CD14-positive monocyte (primary cell): ENCODE results near the gene IL1A. TPM values are rescaled to one million over a fixed set of nuclear protein-coding genes. Genes with fewer than 3 reads are reported as not detected.
A peak's percentile ranks its signal among the peaks of the same experiment; 100 is the strongest.

Experiments
- DNase-seq, 3 donors: peaks; one replicate each; pipeline ENCODE4 v3.0.0-alpha.2; 2011 to 2022
- H2AFZ ChIP-seq: 2 replicates; pipeline ENCODE4 v1.6.0; 2012; ENCODE audit warnings: mild to moderate bottlenecking, low read depth, low read length, inconsistent platforms; ENCODE audit not compliant: insufficient read depth, poor library complexity, severe bottlenecking
- H3K27ac ChIP-seq, 2 donors: 1 replicate in 1 of 2; 2 replicates in 1 of 2; pipeline ENCODE4 v1.5.1; 2012 to 2013; ENCODE audit warnings: low read length in 2 of 2, control low read depth in 1 of 2, inconsistent platforms in 1 of 2, low read depth in 1 of 2, mild to moderate bottlenecking in 1 of 2
- H3K27me3 ChIP-seq, 2 donors: one replicate each; pipeline versions ENCODE4 v1.6.0 to v1.6.1; 2011 to 2013; ENCODE audit warnings: low read length in 2 of 2; ENCODE audit not compliant: control insufficient read depth in 2 of 2, insufficient read depth in 2 of 2
- H3K36me3 ChIP-seq, 2 donors: replicated peaks in 1 of 2; 1 replicate in 1 of 2; 2 replicates in 1 of 2; pipeline versions ENCODE4 v1.5.1 to v1.6.1; 2012 to 2013; ENCODE audit warnings: low read length in 2 of 2, control low read depth in 1 of 2, inconsistent platforms in 1 of 2, mild to moderate bottlenecking in 1 of 2; ENCODE audit not compliant: insufficient read depth in 2 of 2, control insufficient read depth in 1 of 2
- H3K4me1 ChIP-seq, 2 donors: 1 replicate in 1 of 2; 2 replicates in 1 of 2; pipeline versions ENCODE4 v1.5.1 to v1.6.1; 2012 to 2013; ENCODE audit warnings: low read length in 2 of 2, control low read depth in 1 of 2, inconsistent platforms in 1 of 2, mild to moderate bottlenecking in 1 of 2, moderate library complexity in 1 of 2; ENCODE audit not compliant: insufficient read depth in 2 of 2, control insufficient read depth in 1 of 2
- H3K4me2 ChIP-seq: replicated peaks from 2 replicates; pipeline ENCODE3; 2012; ENCODE audit warnings: low read length, moderate library complexity, mild to moderate bottlenecking; ENCODE audit not compliant: poor library complexity, severe bottlenecking; ENCODE audit errors: extremely low read depth
- H3K4me3 ChIP-seq, 3 experiments: fragments of 200-600 bp in 1 of 3; sonication (generic) in 1 of 3; replicated peaks in 1 of 3; 1 replicate in 2 of 3; 2 replicates in 1 of 3; pipeline ENCODE4 v1.5.1; 2011 to 2013; ENCODE audit warnings: low read length in 3 of 3, mild to moderate bottlenecking in 3 of 3, control low read depth in 2 of 3, low read depth in 2 of 3, inconsistent platforms in 1 of 3, moderate library complexity in 1 of 3
- H3K79me2 ChIP-seq: 2 replicates; pipeline ENCODE4 v1.6.0; 2012; ENCODE audit warnings: mild to moderate bottlenecking, control low read depth, inconsistent platforms, low read length, moderate library complexity; ENCODE audit not compliant: insufficient read depth
- H3K9ac ChIP-seq: 2 replicates; pipeline ENCODE4 v1.6.0; 2017; ENCODE audit warnings: low read length, mild to moderate bottlenecking; ENCODE audit not compliant: insufficient read depth, poor library complexity, severe bottlenecking
- H3K9me3 ChIP-seq, 2 donors: replicated peaks in 1 of 2; 1 replicate in 1 of 2; 2 replicates in 1 of 2; pipeline versions ENCODE4 v1.5.1 to v1.6.1; 2012 to 2013; ENCODE audit warnings: low read length in 2 of 2, control low read depth in 1 of 2; ENCODE audit not compliant: control insufficient read depth in 1 of 2, insufficient read depth in 1 of 2
- H4K20me1 ChIP-seq: 2 replicates; pipeline ENCODE4 v1.6.0; 2012; ENCODE audit warnings: mild to moderate bottlenecking, low read length, control low read depth, moderate library complexity; ENCODE audit not compliant: insufficient read depth
- H3K27ac Mint-ChIP-seq, 7 donors: one replicate each; pipeline ENCODE4 v1.8.0; 2020; ENCODE audit warnings: mild to moderate bottlenecking in 7 of 7, mixed read lengths in 7 of 7, moderate library complexity in 6 of 7, inconsistent platforms in 2 of 7
- H3K27me3 Mint-ChIP-seq, 3 donors: one replicate each; pipeline ENCODE4 v1.8.0; 2021 to 2022; ENCODE audit warnings: low read depth in 3 of 3, mild to moderate bottlenecking in 3 of 3, mixed read lengths in 3 of 3, moderate library complexity in 3 of 3, inconsistent platforms in 1 of 3
- H3K36me3 Mint-ChIP-seq, 2 donors: one replicate each; pipeline ENCODE4 v1.8.0; 2020; ENCODE audit warnings: mixed read lengths in 2 of 2, inconsistent platforms in 1 of 2, mild to moderate bottlenecking in 1 of 2
- H3K4me1 Mint-ChIP-seq: one replicate; pipeline ENCODE4 v1.8.0; 2020; ENCODE audit warnings: mild to moderate bottlenecking, mixed read lengths
- H3K4me3 Mint-ChIP-seq, 2 donors: one replicate each; pipeline ENCODE4 v1.8.0; 2020; ENCODE audit warnings: mild to moderate bottlenecking in 2 of 2, mixed read lengths in 2 of 2, moderate library complexity in 1 of 2
- H3K9me3 Mint-ChIP-seq, 7 donors: one replicate each; pipeline ENCODE4 v1.8.0; 2020 to 2022; ENCODE audit warnings: mixed read lengths in 7 of 7, mild to moderate bottlenecking in 6 of 7, moderate library complexity in 6 of 7, inconsistent platforms in 2 of 7
- WGBS: methylation state at CpG from one replicate; pipeline ENCODE4 v1.1.5; 2013; ENCODE audit warnings: missing lambda C conversion rate; ENCODE audit not compliant: insufficient coverage; 5-methylcytosine and 5-hydroxymethylcytosine counted together
- intact Hi-C, 2 donors: fragments of 100-400 bp; cut with micrococcal nuclease; formaldehyde crosslinking; loops; one replicate each; pipeline versions ENCODE4 v1.15.0 to v1.15.1; 2023
- polyA plus RNA-seq, 3 donors: library from polyadenylated mRNA; depleted of rRNA in 1 of 3; unstranded in 2 of 3; stranded (reverse) in 1 of 3; fragments of 300-500 nt in 2 of 3; fragments of >200 nt in 1 of 3; fragmentation: Illumina TruSeq in 2 of 3; gene quantifications; 1 replicate in 2 of 3; 2 replicates in 1 of 3; pipeline ENCODE4 v1.2.3, GENCODE V29; 2012 to 2021
- TF ChIP-seq, protein P1 (sequence below): fragments of 200-600 bp; IDR thresholded peaks from one replicate; pipeline ENCODE4 v1.8.0; 2022; ENCODE audit warnings: antibody characterized with exemption, mild to moderate bottlenecking

Gene IL1A
- polyA plus RNA-seq, 3 donors, result 0.26 to 0.83 TPM; not detected in 1

- H3K4me3 ChIP-seq, result no peak overlapping the region
- H3K4me2 ChIP-seq, result no peak overlapping the region
- H3K36me3 Mint-ChIP-seq, result peaks cover 22 to 60% of the 10 kb centered on the region in 2 donors
- no peaks in the 10 kb centered on the region for H3K27me3 ChIP-seq
- H3K9me3 Mint-ChIP-seq, result no peaks in the 10 kb centered on the region
- TF ChIP-seq, protein P1, sequence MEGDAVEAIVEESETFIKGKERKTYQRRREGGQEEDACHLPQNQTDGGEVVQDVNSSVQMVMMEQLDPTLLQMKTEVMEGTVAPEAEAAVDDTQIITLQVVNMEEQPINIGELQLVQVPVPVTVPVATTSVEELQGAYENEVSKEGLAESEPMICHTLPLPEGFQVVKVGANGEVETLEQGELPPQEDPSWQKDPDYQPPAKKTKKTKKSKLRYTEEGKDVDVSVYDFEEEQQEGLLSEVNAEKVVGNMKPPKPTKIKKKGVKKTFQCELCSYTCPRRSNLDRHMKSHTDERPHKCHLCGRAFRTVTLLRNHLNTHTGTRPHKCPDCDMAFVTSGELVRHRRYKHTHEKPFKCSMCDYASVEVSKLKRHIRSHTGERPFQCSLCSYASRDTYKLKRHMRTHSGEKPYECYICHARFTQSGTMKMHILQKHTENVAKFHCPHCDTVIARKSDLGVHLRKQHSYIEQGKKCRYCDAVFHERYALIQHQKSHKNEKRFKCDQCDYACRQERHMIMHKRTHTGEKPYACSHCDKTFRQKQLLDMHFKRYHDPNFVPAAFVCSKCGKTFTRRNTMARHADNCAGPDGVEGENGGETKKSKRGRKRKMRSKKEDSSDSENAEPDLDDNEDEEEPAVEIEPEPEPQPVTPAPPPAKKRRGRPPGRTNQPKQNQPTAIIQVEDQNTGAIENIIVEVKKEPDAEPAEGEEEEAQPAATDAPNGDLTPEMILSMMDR, result no peak
- no peaks in the 10 kb centered on the region for H3K27me3 Mint-ChIP-seq
- peaks cover 22 to 25% of the 10 kb centered on the region in 2 donors for H3K4me1 ChIP-seq
- intact Hi-C loops, result loop anchor here (5.0 kb wide), 2 partner anchors 38 to 133 kb away; no protein-coding TSS in a partner anchor
- H3K27ac ChIP-seq, result peak overlapping the region in 1 of 2 donors; percentile 79
- DNase-seq, result peak; percentile 59 to 78 (median 76)
- H3K4me3 Mint-ChIP-seq, result no peak overlapping the region
- H2AFZ ChIP-seq, result peak overlapping the region; percentile 3
- WGBS, result 100% methylated on average over 1 of the region's 1 CpG
- H3K79me2 ChIP-seq, result peaks cover 92% of the 10 kb centered on the region
- H3K9ac ChIP-seq, result no peak overlapping the region
- peaks cover 7 to 38% of the 10 kb centered on the region in 2 donors for H3K36me3 ChIP-seq
- peak overlapping the region; percentile 21 to 90 (median 48) for H3K27ac Mint-ChIP-seq
- H3K9me3 ChIP-seq, result no peaks in the 10 kb centered on the region
- no peaks in the 10 kb centered on the region for H4K20me1 ChIP-seq
- peaks cover 23% of the 10 kb centered on the region for H3K4me1 Mint-ChIP-seq
Measured at GRCh38 chr2:112754564-112754963, 29.7 kb downstream of the IL1A start.

- H3K27me3 Mint-ChIP-seq, result no peaks in the 10 kb centered on the region
- Histone ChIP-seq H3K4me1 (peaks cover 22% of the 10 kb centered on the region in 2 donors), H3K4me3 (no peak overlapping the region), H3K9ac (no peak overlapping the region), H3K4me2 (no peak overlapping the region), H3K27ac (no peak overlapping the region), H3K36me3 (peaks cover 8 to 38% of the 10 kb centered on the region in 2 donors), H2AFZ (no peak overlapping the region), H3K27me3 (no peaks in the 10 kb centered on the region), H3K79me2 (peaks cover 92% of the 10 kb centered on the region), H4K20me1 (no peaks in the 10 kb centered on the region), H3K9me3 (no peaks in the 10 kb centered on the region)
- peaks cover 21 to 57% of the 10 kb centered on the region in 2 donors for H3K36me3 Mint-ChIP-seq
- peak overlapping the region in 4 of 7 donors; percentile 20 to 42 (median 28) for H3K27ac Mint-ChIP-seq
- no peak for DNase-seq
- H3K4me3 Mint-ChIP-seq, result no peak overlapping the region
- no peaks in the 10 kb centered on the region for H3K9me3 Mint-ChIP-seq
- H3K4me1 Mint-ChIP-seq, result peaks cover 20% of the 10 kb centered on the region
- whole genome bisulfite sequencing, result 100% methylated on average over 4 of the region's 4 CpGs
- intact Hi-C loops, result loop anchor here (5.0 kb wide), 2 partner anchors 40 to 135 kb away; no protein-coding TSS in a partner anchor
- TF ChIP-seq, protein P1, result no peak
Measured at GRCh38 chr2:112752667-112753066, 31.6 kb downstream of the IL1A start.
